Left forelimb (tissue), 1 donor: ENCODE results near the gene PITPNC1.
A peak's percentile ranks its signal among the peaks of the same experiment; 100 is the strongest.
"Not testable (repeated sequence)": the region's sequence is repeated elsewhere in the genome, so short reads cannot be mapped to it uniquely, and the experiment has no call there.

ENCODE experiments used
- DNase-seq: peaks from one replicate; pipeline ENCODE4 v3.0.0-alpha.2; 2018; ENCODE audit warnings: low spot score

The PITPNC1 gene

DNA sequence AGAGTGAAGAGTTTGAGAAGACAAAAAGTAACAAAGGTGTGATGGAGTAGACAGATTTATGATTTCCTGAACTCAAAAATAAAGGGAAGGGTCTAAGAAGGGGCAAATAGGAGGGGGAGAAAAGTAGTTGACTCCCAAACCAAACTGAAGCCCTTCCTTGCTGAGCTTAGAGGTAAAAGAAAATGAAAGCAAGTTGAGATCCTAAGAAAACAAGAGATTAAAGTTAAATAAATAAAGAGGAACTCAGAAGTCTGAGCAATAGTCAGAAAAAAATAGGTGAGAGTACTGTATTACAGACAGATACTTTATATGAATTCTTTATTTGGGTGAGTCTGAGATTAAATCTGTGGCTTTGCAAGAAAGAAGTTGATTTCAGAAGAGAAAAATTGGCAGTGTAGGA is 7.4 kb upstream of the PITPNC1 start:
- DNase-seq: no peak

DNA sequence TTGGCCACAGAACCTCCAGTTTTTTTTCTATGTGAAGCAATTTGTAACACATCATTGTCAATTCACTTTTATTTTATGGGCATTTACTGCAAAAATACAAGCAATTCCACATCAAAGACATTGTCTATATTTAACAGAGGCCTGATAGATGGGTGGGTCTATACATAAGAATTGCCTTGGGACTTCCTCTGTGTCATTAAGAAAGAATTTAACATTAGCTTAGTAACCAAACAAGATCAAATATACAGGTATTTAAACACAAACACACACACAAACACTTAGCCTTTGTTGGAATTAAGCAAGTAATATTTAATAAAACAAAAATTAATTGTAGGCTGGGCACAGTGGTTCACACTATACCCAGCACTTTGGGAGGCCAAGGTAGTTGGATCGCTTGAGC is 4.3 kb upstream of the PITPNC1 start:
- DNase-seq: no peak

DNA sequence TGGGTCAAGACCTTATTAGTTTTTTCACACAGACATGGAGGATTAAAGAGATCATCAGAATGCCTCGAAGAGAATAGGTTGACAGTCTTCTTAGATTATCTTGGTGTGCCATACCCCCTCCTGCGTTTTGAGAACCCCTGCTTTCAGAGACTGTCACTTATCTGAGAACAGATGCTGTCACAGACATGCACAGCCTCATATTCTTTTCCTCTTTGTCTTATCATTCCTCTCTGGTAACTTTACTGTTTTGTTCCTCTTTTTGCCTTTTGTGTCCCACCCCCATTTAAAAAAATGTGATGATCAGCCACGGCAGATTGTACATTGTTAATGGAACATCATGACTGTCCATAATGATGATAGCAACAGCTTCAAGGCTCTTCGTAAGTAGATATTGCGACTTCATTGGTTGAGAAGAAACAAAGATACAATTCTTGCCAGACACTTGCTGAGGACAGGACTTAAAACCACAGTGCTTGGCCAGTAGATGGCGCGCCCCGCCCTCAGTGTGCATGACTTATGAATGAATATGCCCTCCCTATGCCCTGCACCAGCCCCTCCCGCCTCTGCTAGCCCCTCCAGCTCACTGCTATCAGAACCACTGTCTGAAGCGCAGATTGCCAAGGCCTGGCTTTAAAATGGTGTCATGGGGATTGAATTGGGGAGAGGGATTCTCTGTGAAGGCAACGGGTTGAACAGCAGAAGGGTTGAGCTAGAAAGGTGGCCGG is 2.6 kb upstream of the PITPNC1 start:
- DNase-seq: peak; percentile 86

DNA sequence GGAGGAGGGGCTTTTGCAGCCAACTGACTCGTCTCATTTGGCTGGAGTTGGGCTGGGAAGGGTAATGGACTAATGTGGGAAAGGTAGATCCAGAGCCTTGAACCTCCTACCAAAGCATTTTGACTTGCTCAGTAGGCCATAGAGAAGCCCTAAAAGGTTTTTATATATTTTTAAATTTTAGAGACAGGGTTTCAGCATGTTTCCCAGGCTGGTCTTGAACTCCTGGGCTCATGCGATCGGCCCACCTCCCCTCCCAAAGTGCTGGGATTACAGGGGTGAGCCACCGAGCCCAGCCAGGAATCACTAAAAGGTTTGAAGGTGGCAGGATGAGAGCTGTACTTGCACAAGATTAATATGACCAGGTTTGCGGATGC is 2.0 kb upstream of the PITPNC1 start:
- no peak for DNase-seq

DNA sequence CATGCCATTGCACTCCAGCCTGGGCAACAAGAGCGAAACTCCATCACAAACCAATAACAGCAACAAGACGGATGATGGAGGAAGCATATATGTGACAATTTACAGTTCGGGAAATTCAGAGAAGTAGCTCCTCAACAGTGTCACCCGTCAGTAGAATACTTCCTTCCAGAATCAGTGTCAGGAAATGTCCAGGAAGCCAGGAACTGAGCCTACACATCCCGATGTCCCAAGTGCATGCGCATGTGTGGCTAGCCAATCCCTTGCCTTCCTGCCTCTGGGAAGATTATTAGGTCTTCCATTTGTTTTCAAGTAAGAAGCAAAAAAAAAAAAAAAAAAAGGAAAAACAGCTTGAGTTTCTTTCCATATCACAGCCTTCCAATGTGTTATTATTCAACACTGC is 1.4 kb upstream of the PITPNC1 start:
- no peak for DNase-seq

DNA sequence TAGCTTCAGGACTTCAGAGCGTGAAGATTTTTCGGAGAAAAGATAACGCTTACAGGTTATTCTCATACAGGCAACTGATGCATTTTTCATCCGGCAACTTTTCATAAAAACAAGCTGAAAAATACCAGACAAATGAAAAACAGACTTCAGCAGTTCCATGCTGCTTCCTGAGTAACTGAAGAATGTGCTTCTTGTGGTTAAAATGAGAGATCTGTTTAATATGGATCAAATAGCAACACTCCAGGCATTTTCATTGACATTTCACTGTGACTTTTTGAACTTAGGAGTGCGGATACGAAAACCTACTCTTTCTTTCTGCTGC is 705 bp upstream of the PITPNC1 start:
- no peak for DNase-seq

DNA sequence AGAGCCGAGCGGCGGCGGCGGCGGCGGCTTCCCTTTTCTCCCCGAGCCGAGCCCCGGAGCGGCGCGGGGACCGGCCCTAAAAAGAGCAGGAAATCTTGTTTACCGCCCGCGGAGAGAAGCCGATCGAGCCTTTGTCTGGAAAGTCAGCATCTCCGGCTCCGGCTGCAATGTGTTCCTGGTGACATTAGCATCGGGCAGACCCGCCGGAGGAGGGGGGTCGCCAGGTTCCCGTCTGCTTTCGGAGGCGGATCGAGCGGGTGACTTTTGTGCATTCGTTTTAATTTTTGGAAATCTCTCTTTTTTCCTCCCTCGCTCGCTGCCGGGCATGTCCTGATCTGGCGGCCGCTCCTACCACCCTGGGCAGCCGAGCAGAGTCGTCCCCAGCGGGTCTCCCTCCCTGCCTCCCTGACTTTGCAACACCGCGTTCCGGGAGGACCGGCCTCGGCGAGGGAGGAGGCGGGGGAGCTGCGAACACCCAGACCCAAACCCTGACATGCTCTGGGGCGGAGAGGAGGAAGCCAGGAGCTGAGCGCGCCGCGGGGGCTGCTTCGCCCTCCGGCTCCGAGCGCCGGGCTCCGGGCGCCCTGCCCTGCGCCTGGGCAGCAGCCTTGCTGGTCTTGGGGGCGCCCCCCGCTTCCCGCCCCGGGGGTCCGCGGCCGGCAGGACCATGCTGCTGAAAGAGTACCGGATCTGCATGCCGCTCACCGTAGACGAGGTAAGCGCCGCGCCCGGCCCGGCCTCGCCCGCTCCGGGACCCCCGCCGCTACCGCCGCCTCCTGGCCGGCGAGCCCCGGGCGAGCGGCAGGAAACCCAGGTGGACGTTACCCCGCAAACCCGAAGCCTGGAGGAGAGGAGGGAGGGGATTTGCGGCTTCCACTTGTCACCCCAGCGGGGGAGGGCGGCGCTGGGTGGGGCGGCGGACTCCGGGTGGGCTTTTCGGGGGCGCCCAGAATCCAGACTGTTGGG is 690 bp downstream of the PITPNC1 start:
- DNase-seq: peak; percentile 80

DNA sequence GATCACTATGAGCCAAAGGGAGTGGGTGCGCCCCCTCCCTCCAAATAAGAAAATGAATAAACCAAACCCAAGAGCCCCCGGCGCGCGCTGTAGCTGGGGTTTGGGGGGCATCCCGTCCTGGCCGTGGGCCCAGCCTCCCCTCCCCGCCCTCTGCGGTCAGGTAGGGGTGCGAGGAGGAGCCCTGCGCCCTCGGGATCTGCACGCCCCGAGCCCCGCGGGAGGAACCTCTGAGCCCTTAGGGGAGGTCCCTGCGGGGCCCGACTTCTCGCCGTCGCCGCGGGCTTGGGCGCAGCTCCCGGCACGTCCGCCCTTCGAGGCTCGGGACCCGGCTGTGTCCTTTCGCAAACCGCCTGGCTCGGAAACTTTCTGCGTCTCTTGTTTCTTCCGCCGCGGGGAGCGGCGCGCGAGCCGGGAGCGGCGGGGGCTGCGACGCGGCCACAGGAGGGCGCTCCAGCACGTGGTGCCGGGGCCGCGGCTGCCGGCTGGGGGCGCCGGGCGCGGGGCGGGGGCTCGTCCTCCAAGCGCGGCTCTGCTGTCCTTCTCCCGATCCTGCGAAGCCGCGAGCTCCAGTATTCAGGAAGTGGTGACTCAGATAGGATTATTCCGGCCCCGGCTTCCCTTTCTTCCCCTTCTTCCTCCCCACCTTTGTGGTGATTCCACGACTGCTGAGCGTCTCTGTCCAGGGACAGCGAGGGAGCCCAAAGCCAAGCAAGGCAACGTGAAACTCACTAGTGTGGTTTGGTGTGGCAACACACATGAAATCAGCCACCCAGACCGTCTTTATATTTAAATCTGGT is 1.6 kb downstream of the PITPNC1 start:
- peak; percentile 87 for DNase-seq

DNA sequence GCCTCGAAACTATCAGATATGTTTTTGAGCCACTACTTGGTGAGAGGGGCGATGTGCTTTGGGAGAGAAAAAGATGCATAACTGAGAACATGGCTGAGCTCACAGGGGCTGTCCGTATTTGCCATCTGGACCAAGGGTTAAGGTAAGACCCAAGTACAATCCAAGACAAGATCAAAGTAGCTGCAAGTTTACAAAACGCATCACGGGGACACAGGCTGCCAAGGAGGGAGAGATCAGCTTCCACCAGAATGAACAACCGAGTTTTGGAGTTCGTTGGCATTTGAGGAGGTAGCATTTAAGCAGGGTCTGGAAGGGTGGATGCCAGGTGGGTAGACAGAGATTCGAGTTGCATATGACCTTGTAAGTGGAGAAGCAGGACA is 2.2 kb downstream of the PITPNC1 start:
- no peak for DNase-seq

DNA sequence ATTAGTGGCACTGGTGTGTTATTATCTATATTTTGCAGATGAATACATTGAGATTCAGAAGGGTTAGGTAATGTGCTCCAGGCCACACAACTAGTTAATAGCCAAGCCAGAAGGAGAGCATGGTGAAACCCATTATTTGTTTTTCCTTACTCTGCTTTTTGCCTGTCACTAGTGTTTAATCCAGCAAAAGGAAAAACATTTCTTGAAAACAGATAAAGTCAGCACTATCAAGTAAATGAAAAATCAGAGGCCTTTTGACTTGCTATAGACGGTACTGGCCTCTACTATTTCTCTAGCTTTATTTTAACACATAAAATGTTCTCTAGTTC is 4.8 kb downstream of the PITPNC1 start:
- no peak for DNase-seq

DNA sequence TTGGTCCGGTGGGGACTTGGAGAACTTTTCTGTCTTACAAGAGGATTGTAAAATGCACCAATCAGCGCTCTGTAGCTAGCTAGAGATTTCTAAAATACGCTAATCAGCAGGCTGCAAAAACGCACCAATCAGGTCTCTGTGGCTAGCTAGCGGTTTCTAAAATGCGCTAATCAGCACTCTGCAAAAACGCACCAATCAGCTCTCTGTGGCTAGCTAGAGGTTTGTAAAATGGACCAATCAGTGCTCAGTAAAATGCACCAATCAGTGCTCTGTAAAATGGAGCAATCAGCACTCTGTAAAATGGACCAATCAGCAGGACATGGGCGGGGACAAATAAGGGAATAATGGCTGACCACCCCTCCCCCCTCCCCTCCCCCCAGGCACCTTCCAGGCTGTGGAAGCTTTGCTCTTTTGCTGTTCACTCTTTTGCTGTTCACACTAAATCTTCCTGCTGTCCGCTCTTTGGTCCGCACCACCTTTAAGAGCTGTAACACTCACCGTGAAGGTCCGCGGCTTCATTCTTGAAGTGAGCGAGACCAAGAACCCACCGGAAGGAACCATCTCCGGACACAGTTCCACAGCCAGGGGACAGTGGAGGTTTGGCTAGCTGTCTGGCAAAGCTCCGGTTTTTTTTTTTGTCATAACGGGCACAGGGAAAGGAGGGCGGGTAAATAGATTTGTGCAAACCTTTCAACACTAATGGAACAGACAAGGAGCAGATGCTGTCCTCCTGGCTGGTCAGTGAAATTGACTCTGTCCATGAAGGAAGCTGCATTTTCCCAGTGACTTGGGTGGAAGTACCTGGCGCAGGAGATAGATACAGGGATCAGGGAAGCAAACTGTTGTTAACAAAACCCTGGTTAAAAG is 8.3 kb downstream of the PITPNC1 start:
- no peak for DNase-seq

DNA sequence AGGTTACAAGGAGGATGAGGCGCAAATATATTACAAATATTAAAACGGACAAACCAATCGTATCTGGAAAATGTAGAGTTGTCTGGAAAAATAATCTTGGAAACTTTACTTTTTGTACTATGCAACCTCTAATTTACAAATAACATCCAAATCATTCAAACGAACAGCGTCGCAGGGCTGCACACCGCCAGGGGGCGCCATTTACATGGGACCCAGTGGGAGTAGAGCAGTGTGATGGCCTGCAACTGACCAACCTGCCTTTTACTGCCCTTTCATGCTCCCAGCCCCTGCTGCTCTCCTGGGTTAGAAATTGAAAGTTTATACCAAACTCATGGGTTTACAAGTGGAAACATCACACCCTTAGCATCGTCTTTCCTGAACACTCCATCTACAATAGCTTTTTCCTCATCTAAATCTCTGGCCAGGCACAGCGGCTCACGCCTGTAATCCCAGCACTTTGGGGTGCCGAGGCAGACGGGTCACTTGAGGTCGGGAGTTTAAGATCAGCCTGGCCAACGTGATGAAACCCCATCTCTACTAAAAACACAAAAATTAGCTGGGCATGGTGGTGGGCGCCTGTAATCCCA is 10.0 kb downstream of the PITPNC1 start:
- no peak for DNase-seq

DNA sequence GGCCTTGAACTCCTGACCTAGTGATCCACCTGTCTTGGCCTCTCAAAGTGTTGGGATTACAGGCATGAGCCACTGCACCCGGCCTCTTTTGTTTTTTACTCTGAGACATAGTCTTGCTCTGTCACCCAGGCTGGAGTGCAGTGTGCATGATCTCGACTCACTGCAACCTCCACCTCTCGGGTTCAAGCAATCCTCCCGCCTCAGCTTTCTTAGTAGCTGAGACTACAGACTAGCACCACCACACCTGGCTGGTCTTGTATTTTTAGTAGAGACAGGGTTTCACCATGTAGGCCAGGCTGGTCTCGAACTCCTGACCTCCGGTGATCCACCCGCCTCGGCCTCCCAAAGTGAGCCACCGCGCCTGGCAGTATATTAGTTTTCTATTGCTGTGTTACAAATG is 11.5 kb downstream of the PITPNC1 start:
- not testable (repeated sequence) for DNase-seq

DNA sequence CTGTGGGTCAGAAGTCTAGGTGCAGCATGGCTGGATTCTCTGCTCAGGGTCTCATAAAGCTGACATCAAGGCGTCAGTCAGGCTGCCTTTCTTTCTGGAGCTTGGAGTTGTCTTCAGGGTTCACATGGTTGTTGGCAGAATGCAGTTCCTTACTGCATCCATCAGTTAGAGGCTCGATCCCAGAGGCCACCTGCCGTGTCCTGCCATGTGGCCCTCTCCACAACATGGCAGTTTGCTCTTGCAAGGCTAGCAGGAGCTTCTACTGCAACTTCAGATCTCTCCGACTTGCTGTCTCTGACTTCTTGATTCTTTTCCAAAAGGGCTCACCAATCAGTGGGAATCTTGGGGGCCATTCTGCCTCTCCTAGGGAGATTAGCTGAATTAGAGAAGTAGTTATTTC is 11.9 kb downstream of the PITPNC1 start:
- DNase-seq: no peak

DNA sequence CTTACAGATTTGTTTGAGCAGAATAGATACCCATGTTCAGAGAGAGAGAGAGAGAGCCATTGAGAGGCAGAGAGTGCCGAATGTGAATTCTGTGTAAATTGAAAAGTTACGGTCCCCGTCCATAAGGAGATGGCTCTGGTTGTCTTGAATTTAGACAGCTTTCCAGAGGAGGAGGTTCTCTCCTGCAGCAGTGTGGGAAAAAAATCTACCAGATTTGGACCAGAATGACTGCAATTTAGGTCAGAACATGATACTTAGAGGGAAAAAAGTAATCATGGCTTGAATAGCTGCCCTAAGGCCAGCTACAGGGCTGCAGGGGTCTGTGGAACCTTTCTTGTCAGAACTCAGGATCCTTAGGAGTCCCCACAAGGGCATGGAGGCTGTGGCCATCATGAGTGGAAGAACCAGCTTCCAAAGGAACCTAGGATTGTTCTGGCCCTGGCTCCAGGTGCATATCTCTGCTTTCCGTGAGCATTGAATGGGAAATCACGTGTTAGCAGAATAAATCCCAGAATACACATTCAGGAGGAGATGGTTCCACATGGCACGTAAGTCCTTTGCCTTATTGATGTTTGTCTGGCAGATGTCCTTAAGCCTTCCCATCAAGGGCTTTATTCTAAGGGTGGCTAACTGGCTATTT is 13.0 kb downstream of the PITPNC1 start:
- DNase-seq: no peak

DNA sequence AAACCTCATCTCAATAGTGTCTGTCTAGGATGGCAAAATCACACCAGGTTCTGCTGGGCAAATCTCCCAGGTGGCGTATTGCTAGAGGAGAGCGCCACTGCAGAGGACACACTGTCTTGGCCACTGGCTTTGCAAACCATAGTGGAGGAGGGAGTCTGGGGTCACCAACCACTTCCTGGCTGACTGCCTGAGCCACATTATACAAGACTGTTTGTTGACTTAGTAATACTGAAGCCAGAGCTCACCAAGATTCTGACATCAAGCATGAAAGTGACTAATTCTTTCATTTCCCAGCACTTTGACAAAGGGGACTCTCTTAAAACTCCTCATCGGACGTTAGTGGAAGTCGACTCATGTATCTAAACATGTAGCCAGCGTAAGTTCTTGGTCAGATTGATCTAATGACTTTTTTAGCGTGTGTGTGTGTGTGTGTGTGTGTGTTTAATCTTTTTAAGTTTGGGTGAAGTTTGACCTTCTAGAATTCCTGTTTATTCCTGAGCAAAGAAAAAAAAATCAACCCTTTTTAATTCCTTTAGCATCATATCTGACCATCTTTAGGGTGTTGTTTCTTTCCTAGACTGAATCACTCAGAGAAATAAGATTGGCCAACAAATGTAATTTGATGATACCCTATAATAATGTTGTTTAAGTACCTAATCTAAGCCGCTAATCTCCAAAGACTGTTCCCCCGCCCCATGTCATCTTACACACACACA is 13.7 kb downstream of the PITPNC1 start:
- no peak for DNase-seq

DNA sequence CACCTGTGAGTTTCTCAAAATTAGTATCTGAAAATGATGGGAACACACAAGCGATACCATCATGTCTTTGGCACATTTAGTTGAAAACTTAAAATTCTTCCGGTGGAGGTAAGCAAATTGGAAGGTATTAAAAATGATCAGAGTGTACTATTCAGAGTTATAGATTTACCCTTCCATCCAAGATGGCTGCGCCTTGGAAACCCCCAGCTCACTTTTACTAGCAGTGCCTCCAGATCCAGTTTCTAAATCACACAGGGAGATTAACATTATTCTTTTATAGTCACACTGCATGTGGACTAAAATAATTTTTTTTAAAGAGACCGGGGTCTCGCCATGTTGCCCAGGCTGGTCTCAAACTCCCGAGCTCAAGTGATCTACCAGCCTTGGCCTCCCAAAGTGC is 15.0 kb downstream of the PITPNC1 start:
- no peak for DNase-seq

DNA sequence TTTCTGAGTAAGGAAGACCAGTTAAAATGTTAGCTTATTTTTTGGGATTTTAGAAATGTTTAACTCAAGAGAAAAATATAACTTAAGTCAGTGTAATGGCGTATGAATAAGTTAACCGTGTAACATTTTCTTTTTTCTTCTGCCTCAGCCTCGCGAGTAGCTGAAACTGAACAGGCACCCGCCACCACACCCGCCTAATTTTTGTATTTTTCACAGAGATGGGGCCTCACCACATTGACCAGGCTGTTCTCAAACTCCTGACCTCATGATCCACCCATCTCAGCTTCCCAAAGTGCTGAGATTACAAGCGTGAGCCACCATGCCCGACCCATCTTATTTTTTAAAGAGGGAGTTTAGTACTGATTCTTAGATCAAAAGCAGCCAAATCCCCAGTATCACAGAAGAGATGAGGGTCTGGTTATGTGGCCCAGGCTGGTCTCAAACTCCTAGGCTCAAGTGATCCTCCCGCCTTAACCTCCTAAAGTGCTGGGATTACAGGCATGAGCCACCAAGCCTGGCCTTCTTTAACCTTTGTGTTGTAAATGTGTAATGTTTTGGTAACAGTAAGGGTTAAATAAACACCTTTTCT is 16.8 kb downstream of the PITPNC1 start:
- no peak for DNase-seq

DNA sequence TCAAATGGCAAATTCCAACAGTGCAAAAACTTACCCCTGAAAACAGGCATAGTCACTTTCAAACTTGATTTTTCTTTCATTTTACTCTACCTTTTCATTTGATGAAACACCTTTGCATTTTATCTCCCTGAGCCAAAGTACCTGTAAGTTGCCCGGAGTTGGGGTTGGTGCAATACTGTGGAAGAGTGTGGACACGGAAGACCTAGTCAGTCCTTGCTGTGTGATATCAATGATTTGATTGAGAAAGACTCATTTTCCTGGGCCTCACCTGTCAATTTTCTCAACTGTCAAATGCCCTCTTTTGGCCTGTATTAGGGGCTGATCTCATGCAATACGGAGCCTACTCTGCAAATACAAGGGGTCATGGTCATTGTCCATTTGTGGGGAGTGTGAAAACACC is 22.6 kb downstream of the PITPNC1 start:
- no peak for DNase-seq

DNA sequence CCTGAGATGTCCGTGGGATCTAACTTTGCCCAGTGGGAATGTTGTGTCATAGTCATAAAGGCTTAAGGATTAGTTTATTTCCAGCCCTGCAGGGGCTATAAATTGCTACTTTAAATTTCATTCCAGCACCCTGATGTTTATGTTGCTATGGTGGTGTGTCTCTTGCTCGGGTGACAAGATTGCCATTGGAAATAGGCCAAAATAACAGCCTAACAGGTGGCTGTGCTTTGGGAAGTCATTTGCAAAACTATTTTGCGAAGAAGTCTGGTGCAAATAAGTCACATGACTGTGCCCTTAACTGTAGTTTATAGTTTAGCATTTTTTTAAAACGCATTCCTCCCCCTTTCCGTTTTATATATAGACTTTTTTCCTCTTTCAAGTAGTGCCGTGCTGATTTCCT is 23.1 kb downstream of the PITPNC1 start:
- DNase-seq: no peak
